ENCODE measurements around the gene GID4. TPM values are rescaled to one million over a fixed set of nuclear protein-coding genes. Genes with fewer than 3 reads are reported as not detected.

Gene GID4
- total RNA-seq, 6 donors from 2014 or later, result 6.3 to 17.1 (median 9.8) TPM

DNA sequence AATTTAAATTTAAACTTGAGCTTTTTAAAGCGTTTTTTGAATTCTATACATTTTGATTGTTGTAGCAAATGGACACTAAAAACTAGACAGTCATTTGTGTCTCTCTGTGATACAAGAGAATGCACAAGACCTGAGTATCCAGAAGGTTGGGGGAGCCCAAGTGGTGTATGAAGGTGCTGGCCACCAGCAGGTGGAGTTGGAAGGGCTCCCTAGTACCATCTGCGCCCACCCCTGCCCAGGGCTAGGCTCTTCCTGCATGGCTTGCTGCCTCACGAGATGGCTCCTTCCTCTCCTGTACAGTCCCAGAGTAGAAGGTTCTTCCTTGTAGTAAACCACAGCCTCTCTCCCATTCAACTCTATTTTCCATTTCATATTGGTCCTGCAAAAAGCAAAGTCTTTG, 17.0 kb downstream of the GID4 start:
- H3K4me3 ChIP-seq, result no peak overlapping the region
- TF ChIP-seq POLR2A (IDR thresholded peaks at IDR 0.05), result no peak
- TF ChIP-seq CTCF (IDR thresholded peaks at IDR 0.05), result no peak
- TF ChIP-seq POLR2AphosphoS5 (IDR thresholded peaks at IDR 0.05), result no peak
- no peak for TF ChIP-seq EP300 (IDR thresholded peaks at IDR 0.05)
- peaks cover 16 to 66% (median 48%) of the 10 kb centered on the region in 4 donors for H3K36me3 ChIP-seq
- 79 to 83% methylated on average over 3 of the region's 3 CpGs for WGBS, 2 donors
- H3K27me3 ChIP-seq, result no peaks in the 10 kb centered on the region
- no peaks in the 10 kb centered on the region for H3K9me3 ChIP-seq
- no peaks in the 10 kb centered on the region for H3K4me1 ChIP-seq
- no peak overlapping the region for H3K27ac ChIP-seq
- ATAC-seq (ENCODE audit: low FRiP score in 2 of 2), result no peak
- DNase-seq, result no peak

- Histone ChIP-seq H3K4me1 (no peaks in the 10 kb centered on the region), H3K36me3 (peaks cover 18 to 88% (median 52%) of the 10 kb centered on the region in 4 donors), H3K9me3 (no peaks in the 10 kb centered on the region), H3K27ac (no peak overlapping the region), H3K27me3 (no peaks in the 10 kb centered on the region), H3K4me3 (no peak overlapping the region)
- 63 to 66% methylated on average over 5 of the region's 5 CpGs for WGBS, 2 donors
- no peak for TF ChIP-seq POLR2AphosphoS5 (IDR thresholded peaks at IDR 0.05)
- no peak for ATAC-seq (ENCODE audit: low FRiP score in 2 of 2)
- no peak for DNase-seq
Observed at GRCh38 chr17:18059283-18059682, 20.1 kb downstream of the GID4 start.

- Histone ChIP-seq H3K4me1 (no peaks in the 10 kb centered on the region), H3K27ac (no peak overlapping the region), H3K9me3 (no peaks in the 10 kb centered on the region), H3K36me3 (peaks cover 18 to 69% (median 41%) of the 10 kb centered on the region in 4 donors), H3K27me3 (no peaks in the 10 kb centered on the region), H3K4me3 (no peak overlapping the region)
- no peak for DNase-seq
- ATAC-seq (ENCODE audit: low FRiP score in 2 of 2), result no peak
- no peak for TF ChIP-seq POLR2AphosphoS5 (IDR thresholded peaks at IDR 0.05)
- TF ChIP-seq POLR2A (IDR thresholded peaks at IDR 0.05), result no peak
- WGBS, 2 donors, result 73 to 76% methylated on average over 2 of the region's 2 CpGs
Observed at GRCh38 chr17:18064053-18064452, 24.8 kb downstream of the GID4 start.

DNA sequence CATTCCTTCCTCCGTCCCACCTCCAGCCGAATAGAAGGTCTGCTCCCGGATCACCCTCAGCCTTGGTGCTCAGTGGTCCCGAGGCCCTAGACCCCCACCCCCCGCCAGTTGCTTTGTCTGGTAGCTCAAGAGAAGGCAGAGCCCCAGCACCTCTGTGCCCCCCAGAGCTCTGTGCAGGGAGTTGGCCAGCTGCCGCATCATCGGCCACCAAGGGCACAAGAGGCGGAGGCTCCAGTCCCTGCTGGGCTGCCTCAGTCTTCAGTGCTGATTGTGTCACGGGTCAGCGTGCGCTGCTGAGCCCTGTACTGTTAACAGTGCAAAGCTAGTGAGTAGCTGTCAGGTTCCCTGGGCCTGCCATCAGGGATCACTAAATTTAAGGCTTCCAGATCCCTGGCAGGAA, 26.3 kb downstream of the GID4 start:
- Histone ChIP-seq H3K4me1 (no peaks in the 10 kb centered on the region), H3K36me3 (peaks cover 12 to 59% (median 32%) of the 10 kb centered on the region in 4 donors), H3K4me3 (no peak overlapping the region), H3K27ac (no peak overlapping the region), H3K27me3 (no peaks in the 10 kb centered on the region), H3K9me3 (no peaks in the 10 kb centered on the region)
- ATAC-seq (ENCODE audit: low FRiP score in 2 of 2) (no peak), DNase-seq (no peak)
- TF ChIP-seq EP300 (IDR thresholded peaks at IDR 0.05) (no peak), CTCF (IDR thresholded peaks at IDR 0.05) (no peak), POLR2A (IDR thresholded peaks at IDR 0.05) (no peak), POLR2AphosphoS5 (IDR thresholded peaks at IDR 0.05) (no peak)
- WGBS, 2 donors, result 94 to 96% methylated on average over 10 to 11 of the region's 11 CpGs

DNA sequence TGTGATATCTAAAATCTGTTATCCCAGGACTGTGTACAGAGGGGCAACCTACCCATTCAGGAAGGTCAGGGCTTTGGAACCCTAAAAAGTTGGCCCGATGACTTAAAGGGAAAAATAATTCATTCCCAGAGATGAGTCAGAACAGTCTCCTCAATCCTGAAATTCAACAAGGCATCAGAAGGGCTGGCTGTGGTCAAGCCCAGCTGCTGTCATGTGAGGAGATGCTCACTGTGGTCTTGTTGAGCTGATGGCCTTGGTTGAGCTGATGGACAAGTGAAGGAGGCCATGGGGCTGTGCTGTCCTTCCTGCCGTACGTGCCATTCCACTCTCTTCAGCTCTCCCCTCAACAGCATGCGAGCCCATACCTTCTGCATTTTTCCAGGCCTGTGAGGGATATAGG, 27.7 kb downstream of the GID4 start:
- no peak for DNase-seq
- Histone ChIP-seq H3K27ac (no peak overlapping the region), H3K27me3 (no peaks in the 10 kb centered on the region), H3K4me1 (no peaks in the 10 kb centered on the region), H3K4me3 (no peak overlapping the region), H3K36me3 (peaks cover 12 to 46% (median 22%) of the 10 kb centered on the region in 4 donors), H3K9me3 (no peaks in the 10 kb centered on the region)
- TF ChIP-seq CTCF (IDR thresholded peaks at IDR 0.05) (no peak), EP300 (IDR thresholded peaks at IDR 0.05) (no peak), POLR2AphosphoS5 (IDR thresholded peaks at IDR 0.05) (no peak), POLR2A (IDR thresholded peaks at IDR 0.05) (no peak)
- 93 to 95% methylated on average over 4 of the region's 4 CpGs for WGBS, 2 donors
- ATAC-seq (ENCODE audit: low FRiP score in 2 of 2), result no peak

DNA sequence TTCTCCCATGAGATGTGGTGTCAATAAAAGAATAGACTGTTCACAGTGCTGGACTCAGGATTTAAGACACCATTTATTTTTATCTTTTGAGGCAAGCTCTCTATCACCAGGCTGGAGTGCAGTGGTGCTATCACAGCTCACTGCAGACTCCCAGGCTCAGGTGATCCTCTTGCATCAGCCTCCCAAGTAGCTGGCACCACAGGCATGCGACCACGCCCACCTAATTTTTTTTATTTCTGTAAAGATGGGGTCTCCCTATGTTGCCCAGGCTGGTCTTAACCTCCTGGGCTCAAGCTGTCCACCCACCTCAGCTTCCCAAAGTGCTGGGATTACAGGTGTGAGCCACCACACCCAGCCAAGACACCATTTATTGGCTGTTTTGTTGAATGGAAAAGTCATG, 29.9 kb downstream of the GID4 start:
- ATAC-seq (ENCODE audit: low FRiP score in 2 of 2), result no peak

More for the DNA sequence above, 29.9 kb downstream of the GID4 start:
- Histone ChIP-seq H3K4me3 (no peak overlapping the region), H3K4me1 (no peaks in the 10 kb centered on the region), H3K36me3 (peaks cover 8 to 24% (median 17%) of the 10 kb centered on the region in 4 donors), H3K9me3 (no peaks in the 10 kb centered on the region), H3K27ac (no peak overlapping the region), H3K27me3 (no peaks in the 10 kb centered on the region)
- 94 to 100% methylated on average over 2 of the region's 2 CpGs for WGBS, 2 donors
- TF ChIP-seq CTCF (IDR thresholded peaks at IDR 0.05), result no peak
- no peak for TF ChIP-seq POLR2A (IDR thresholded peaks at IDR 0.05)
- no peak for TF ChIP-seq POLR2AphosphoS5 (IDR thresholded peaks at IDR 0.05)
- no peak for TF ChIP-seq EP300 (IDR thresholded peaks at IDR 0.05)
- no peak for DNase-seq
